Stomach smooth muscle (tissue), 2 donors: ENCODE results near the gene DOK7.

Experiments used
- H3K27ac ChIP-seq: one replicate; pipeline ENCODE4 v1.7.0; 2013; ENCODE audit warnings: mild to moderate bottlenecking, low read length, inconsistent platforms
- H3K27me3 ChIP-seq, 2 donors: one replicate each; pipeline ENCODE4 v1.7.0; 2013; ENCODE audit warnings: low read length in 2 of 2; ENCODE audit not compliant: insufficient read depth in 2 of 2, control insufficient read depth in 1 of 2
- H3K36me3 ChIP-seq, 2 donors: one replicate each; pipeline ENCODE4 v1.7.0; 2013; ENCODE audit warnings: low read length in 2 of 2; ENCODE audit not compliant: control insufficient read depth in 2 of 2, insufficient read depth in 2 of 2
- H3K4me1 ChIP-seq: one replicate; pipeline ENCODE4 v1.7.0; 2013; ENCODE audit warnings: low read length; ENCODE audit not compliant: control insufficient read depth, insufficient read depth
- H3K4me3 ChIP-seq, 2 donors: one replicate each; pipeline ENCODE4 v1.7.0; 2013; ENCODE audit warnings: low read length in 2 of 2
- H3K9ac ChIP-seq, 2 donors: one replicate each; pipeline ENCODE4 v1.7.0; 2013; ENCODE audit warnings: low read length in 2 of 2, mild to moderate bottlenecking in 1 of 2
- H3K9me3 ChIP-seq, 2 donors: one replicate each; pipeline ENCODE4 v1.7.0; 2013; ENCODE audit warnings: low read length in 2 of 2; ENCODE audit not compliant: control insufficient read depth in 2 of 2
- donor health status: healthy.
- donor health status: Pancreatic carcinoma.

Gene DOK7

DNA sequence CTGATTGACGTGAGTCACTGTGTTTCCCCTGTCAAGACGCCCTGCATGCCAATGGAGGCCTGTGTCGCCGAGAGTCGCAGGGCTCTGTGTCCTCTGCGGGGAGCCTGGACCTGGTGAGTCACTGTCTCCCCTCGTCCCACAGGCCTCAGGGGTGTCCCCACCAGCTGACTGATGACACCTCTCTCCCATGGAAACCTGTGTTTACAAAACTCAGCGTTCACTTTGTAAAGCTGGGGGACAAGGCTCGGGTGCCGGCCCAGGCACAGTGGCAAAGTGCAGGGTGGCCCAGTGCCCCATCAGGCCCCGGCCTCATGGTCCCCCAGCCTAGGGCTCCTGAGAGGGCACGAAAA lies 42.5 kb upstream of the DOK7 start:
- Histone ChIP-seq H3K9ac (no peak overlapping the region), H3K9me3 (no peaks in the 10 kb centered on the region), H3K4me3 (no peak overlapping the region), H3K36me3 (peaks cover 25 to 30% of the 10 kb centered on the region in 2 donors), H3K27me3 (no peaks in the 10 kb centered on the region), H3K27ac (no peak overlapping the region), H3K4me1 (no peaks in the 10 kb centered on the region)

DNA sequence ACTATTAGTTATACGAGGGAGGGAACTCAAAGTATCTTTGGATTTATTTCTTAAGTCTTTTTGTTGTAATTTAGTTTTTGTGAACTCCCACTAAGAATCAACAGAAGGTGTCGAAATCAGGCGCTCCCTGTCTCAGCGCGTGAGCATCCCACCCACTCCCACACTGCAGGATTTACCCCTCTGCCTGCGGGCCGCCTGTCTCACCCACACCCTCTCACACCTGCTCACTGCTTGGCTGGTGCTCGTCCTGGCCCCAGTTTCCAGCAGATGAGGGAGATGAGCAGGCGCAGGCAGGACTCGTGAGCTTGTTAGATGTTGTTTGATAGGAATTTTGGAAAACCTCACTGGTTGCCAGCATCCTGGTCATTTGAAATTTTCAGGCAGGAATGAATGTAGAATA lies 42.1 kb upstream of the DOK7 start:
- H3K36me3 ChIP-seq: peaks cover 24 to 29% of the 10 kb centered on the region in 2 donors
- no peaks in the 10 kb centered on the region for H3K9me3 ChIP-seq
- no peak overlapping the region for H3K27ac ChIP-seq
- no peak overlapping the region for H3K4me3 ChIP-seq
- H3K4me1 ChIP-seq: no peaks in the 10 kb centered on the region
- no peak overlapping the region for H3K9ac ChIP-seq
- H3K27me3 ChIP-seq: no peaks in the 10 kb centered on the region

DNA sequence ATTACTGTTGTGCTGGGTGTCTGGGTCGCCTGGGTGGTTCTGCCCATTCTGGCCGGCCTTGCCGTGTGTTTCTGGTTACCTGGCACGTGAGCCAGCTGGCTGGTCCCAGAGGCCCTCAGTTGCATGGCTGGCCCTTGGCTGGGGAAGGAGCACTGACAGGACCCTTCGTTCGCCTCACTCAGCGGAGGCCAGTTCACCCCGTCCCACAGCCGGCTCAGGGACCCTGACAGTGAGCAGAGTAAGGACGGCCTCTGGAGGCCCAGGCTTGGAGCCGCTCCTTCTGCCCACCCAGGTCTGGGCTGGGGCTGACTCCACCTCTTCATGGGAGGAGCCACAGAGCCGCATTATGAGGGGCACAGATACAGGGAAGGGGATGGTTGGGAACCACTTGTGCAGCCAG lies 41.6 kb upstream of the DOK7 start:
- peaks cover 19 to 24% of the 10 kb centered on the region in 2 donors for H3K36me3 ChIP-seq
- H3K4me3 ChIP-seq: no peak overlapping the region
- no peaks in the 10 kb centered on the region for H3K4me1 ChIP-seq
- H3K27ac ChIP-seq: no peak overlapping the region
- no peaks in the 10 kb centered on the region for H3K9me3 ChIP-seq
- no peaks in the 10 kb centered on the region for H3K27me3 ChIP-seq
- H3K9ac ChIP-seq: no peak overlapping the region

DNA sequence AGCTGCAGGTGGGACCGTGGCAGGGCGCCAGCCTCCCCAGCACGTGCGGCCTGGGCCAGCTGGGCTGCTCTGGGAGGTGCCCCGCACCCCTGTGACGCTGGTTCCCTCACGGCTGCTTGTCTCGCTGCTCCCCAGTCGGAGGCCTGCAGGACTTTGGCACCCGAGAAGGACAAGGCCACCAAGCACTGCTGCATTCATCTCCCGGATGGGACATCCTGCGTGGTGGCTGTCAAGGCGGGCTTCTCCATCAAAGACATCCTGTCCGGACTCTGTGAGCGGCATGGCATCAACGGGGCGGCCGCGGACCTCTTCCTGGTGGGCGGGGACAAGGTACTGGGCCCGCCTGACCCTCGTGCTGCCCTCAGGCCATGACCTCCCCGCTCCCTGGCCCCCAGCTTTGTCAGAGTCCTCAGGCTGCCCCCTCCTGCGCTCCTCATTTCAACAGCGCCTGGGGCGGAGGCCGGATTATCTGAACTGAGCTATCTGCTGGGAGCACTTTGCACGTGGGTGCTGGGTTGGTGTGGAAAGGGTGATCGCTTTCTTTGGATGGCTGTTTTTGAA lies 40.8 kb upstream of the DOK7 start:
- Histone ChIP-seq H3K9me3 (no peaks in the 10 kb centered on the region), H3K36me3 (peaks cover 15 to 17% of the 10 kb centered on the region in 2 donors), H3K9ac (no peak overlapping the region), H3K27ac (no peak overlapping the region), H3K4me3 (no peak overlapping the region), H3K27me3 (no peaks in the 10 kb centered on the region), H3K4me1 (no peaks in the 10 kb centered on the region)

DNA sequence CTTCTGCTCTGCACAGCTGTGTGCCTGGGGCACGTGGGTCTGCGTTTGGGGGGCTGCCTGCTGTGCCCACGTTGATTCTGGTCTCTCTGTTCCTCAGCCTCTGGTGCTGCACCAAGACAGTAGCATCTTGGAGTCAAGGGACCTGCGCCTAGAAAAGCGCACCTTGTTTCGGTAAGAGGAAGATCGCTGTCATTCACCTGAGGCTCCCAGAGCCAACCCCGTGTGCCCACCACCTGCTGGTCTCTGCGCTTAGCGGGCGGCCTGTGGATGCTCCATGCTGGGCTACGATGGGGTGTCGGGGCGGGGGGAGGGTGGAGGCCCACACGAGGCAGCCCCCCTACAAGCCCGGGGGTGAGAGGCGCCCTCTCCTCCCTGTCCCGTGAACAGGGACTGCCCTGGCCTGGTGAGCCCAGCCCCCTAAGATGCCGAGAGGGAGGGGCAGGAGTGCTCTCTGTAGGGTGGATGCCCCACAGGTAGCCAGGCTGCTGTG lies 40.3 kb upstream of the DOK7 start:
- Histone ChIP-seq H3K27ac (no peak overlapping the region), H3K4me3 (no peak overlapping the region), H3K9ac (no peak overlapping the region), H3K27me3 (no peaks in the 10 kb centered on the region), H3K4me1 (no peaks in the 10 kb centered on the region), H3K9me3 (no peaks in the 10 kb centered on the region), H3K36me3 (peaks cover 12 to 13% of the 10 kb centered on the region in 2 donors)

DNA sequence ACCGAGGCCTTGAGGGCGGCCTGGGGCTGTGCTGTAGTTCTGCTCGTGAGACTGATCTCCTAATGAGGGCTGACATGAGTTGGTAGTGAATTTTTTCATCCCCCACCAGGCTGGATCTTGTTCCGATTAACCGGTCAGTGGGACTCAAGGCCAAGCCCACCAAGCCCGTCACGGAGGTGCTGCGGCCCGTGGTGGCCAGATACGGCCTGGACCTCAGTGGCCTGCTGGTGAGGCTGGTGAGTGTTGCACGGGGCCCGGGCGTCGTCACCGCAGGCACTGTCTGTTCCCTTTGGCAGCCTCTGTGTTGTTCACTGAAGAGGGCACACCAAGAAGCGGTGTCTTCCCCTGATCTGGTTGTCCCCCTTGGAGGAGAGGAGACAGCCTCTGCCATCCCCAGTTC lies 39.7 kb upstream of the DOK7 start:
- Histone ChIP-seq H3K4me3 (no peak overlapping the region), H3K9ac (no peak overlapping the region), H3K36me3 (peaks cover 7 to 10% of the 10 kb centered on the region in 2 donors), H3K4me1 (no peaks in the 10 kb centered on the region), H3K9me3 (no peaks in the 10 kb centered on the region), H3K27ac (no peak overlapping the region), H3K27me3 (no peaks in the 10 kb centered on the region)

DNA sequence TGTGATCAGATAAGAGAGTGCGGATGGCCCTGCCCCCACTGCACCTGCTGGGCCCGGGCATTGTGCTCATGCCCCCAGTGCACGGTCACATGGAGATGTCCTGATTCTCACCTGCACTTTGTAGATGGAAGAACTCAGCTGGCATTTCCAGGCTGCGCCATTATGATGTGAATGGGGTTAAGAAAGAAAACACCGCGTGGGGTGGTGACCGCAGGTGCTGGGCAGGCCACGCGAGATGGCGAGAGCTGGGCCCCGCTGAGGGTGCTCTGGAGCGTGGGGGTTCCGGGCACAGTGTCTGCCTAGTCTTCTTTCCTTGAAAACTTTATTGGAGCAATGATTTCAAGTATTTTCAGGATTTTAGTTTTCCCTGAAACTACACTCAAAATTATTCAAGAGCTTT lies 39.2 kb upstream of the DOK7 start:
- Histone ChIP-seq H3K9me3 (no peaks in the 10 kb centered on the region), H3K27me3 (no peaks in the 10 kb centered on the region), H3K4me3 (no peak overlapping the region), H3K9ac (no peak overlapping the region), H3K4me1 (no peaks in the 10 kb centered on the region), H3K27ac (no peak overlapping the region), H3K36me3 (peaks cover 7 to 12% of the 10 kb centered on the region in 2 donors)

DNA sequence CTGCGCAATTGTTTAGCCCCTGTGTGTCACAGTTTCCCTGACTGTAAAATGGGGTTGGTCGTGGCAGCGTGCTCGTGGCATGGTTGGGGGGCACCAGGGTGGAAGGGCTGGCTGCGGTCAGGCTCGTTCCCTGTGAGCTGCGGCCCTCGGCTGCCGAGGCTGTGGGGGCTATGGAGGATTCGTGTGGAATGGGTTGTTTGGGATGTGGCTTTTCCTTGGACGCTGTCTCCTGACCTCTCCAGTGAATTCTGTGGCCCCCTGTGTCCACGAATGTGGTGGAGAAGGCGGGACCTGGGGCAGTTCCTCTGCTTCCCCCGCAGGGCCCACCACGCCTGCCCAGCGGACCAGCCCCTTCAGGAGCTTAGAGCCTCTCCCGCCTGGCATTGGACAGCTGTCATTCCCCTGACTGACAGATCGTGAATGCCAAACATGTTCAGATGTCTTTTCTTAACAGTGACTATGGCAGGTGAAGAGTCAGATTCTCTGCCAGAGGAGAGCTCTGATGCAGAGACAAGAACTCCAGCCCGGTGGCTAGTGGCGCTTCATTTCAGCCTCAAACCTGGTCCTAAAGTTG lies 38.5 kb upstream of the DOK7 start:
- no peaks in the 10 kb centered on the region for H3K27me3 ChIP-seq
- H3K27ac ChIP-seq: no peak overlapping the region
- peaks cover 10 to 12% of the 10 kb centered on the region in 2 donors for H3K36me3 ChIP-seq
- no peak overlapping the region for H3K4me3 ChIP-seq
- H3K4me1 ChIP-seq: no peaks in the 10 kb centered on the region
- no peak overlapping the region for H3K9ac ChIP-seq
- H3K9me3 ChIP-seq: no peaks in the 10 kb centered on the region

DNA sequence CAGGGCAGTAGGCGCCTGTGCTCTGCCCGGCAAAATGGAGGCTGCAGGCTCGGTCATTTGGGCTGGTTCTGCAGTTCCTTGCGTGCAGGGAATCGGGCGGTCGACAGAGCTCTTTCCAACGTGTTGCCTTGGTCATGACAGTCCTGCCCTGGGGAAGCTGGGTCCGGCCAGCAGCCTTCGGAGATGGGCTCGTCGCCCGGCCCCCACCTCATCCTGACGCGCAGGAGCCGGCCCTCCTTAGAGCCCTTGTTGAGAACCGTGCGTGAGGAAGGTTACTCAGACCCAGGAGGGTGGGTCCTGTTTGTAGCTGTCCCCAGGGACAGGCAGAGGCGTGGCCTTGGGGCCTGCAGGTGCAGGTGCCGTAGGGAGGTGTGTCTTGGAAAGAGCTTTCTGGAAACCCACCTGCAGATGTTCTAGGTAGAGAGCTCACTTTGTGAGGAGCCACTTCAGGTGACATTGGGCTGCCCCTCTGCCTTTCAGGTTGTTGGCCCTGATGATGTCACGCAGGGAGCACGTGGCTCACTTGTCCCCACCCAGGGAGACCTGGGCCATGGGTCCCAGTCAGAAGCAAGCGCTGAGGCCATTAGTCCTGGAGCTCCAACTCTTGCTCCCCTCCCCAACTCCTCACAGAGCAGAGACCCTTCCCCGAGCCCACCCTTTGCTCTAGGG lies 36.5 kb upstream of the DOK7 start:
- H3K27me3 ChIP-seq: no peaks in the 10 kb centered on the region
- H3K9me3 ChIP-seq: no peaks in the 10 kb centered on the region
- peaks cover 13 to 14% of the 10 kb centered on the region in 2 donors for H3K36me3 ChIP-seq
- no peaks in the 10 kb centered on the region for H3K4me1 ChIP-seq
- no peak overlapping the region for H3K9ac ChIP-seq
- H3K4me3 ChIP-seq: no peak overlapping the region
- H3K27ac ChIP-seq: no peak overlapping the region

DNA sequence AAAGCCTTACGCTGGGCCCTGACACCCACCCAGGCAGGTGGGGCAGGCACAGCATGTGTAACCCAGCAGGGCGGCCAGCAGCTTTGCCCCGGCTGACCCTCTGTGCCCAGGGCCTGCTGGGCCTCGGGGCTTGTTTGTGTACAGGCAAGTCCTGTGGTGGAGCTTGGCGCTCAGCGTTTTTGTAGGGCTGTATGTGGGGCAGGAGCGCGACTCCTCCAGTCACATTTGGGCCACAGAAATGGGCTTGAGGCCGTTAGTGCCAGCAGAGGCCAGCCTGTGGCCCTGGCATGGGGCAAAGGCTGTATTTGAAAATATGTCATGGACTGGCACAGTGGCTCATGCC lies 36.0 kb upstream of the DOK7 start:
- H3K27ac ChIP-seq: no peak overlapping the region
- H3K27me3 ChIP-seq: no peaks in the 10 kb centered on the region
- H3K36me3 ChIP-seq: peaks cover 14 to 16% of the 10 kb centered on the region in 2 donors
- H3K9ac ChIP-seq: no peak overlapping the region
- no peaks in the 10 kb centered on the region for H3K4me1 ChIP-seq
- no peak overlapping the region for H3K4me3 ChIP-seq
- no peaks in the 10 kb centered on the region for H3K9me3 ChIP-seq
